GM23338 (cell line): ENCODE measurements around the gene REEP3.

Experiments used
- POLR2AphosphoS5 ChIP-seq: IDR thresholded peaks from 2 replicates; pipeline ENCODE4 v1.6.1; 2016; ENCODE audit warnings: antibody characterized with exemption, low read depth
- TF ChIP-seq, protein P1 (sequence below), 2 experiments: fragments of 200-600 bp in 1 of 2; sonication (generic) in 1 of 2; conservative IDR thresholded peaks; 2 replicates each; pipeline versions ENCODE4 v1.5.1 to v1.6.1; 2016 to 2017; ENCODE audit warnings: antibody characterized with exemption in 2 of 2, low read depth in 2 of 2, mild to moderate bottlenecking in 2 of 2, moderate library complexity in 1 of 2
- TF ChIP-seq, protein P2 (sequence below): IDR thresholded peaks from one replicate; pipeline ENCODE4 v1.6.1; 2018; ENCODE audit warnings: antibody characterized with exemption; ENCODE audit not compliant: unreplicated experiment

DNA sequence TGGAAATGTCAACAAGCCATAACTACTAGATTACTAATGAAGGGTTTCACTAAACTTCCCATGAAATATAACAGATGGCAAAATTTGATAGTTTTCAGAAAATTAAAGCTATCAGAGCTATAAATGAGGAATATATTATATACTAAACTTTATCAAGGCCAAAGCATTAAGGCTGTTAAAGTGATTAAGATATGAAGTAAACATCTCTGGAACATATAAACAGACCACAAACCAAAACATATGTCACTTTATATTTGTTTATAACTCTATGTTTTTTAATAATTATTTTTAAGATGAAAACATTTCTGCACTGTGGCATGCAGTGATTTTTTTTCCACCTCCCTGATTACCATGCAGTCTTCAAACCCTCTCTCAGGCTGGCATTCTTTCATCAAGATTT, 120.2 kb downstream of the REEP3 start:
- TF ChIP-seq, protein P1, sequence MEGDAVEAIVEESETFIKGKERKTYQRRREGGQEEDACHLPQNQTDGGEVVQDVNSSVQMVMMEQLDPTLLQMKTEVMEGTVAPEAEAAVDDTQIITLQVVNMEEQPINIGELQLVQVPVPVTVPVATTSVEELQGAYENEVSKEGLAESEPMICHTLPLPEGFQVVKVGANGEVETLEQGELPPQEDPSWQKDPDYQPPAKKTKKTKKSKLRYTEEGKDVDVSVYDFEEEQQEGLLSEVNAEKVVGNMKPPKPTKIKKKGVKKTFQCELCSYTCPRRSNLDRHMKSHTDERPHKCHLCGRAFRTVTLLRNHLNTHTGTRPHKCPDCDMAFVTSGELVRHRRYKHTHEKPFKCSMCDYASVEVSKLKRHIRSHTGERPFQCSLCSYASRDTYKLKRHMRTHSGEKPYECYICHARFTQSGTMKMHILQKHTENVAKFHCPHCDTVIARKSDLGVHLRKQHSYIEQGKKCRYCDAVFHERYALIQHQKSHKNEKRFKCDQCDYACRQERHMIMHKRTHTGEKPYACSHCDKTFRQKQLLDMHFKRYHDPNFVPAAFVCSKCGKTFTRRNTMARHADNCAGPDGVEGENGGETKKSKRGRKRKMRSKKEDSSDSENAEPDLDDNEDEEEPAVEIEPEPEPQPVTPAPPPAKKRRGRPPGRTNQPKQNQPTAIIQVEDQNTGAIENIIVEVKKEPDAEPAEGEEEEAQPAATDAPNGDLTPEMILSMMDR (conservative IDR thresholded peaks at IDR 0.05; ENCODE audit: low read depth in 2 of 2), result no peak
- TF ChIP-seq POLR2AphosphoS5, result no peak
- TF ChIP-seq, protein P2, sequence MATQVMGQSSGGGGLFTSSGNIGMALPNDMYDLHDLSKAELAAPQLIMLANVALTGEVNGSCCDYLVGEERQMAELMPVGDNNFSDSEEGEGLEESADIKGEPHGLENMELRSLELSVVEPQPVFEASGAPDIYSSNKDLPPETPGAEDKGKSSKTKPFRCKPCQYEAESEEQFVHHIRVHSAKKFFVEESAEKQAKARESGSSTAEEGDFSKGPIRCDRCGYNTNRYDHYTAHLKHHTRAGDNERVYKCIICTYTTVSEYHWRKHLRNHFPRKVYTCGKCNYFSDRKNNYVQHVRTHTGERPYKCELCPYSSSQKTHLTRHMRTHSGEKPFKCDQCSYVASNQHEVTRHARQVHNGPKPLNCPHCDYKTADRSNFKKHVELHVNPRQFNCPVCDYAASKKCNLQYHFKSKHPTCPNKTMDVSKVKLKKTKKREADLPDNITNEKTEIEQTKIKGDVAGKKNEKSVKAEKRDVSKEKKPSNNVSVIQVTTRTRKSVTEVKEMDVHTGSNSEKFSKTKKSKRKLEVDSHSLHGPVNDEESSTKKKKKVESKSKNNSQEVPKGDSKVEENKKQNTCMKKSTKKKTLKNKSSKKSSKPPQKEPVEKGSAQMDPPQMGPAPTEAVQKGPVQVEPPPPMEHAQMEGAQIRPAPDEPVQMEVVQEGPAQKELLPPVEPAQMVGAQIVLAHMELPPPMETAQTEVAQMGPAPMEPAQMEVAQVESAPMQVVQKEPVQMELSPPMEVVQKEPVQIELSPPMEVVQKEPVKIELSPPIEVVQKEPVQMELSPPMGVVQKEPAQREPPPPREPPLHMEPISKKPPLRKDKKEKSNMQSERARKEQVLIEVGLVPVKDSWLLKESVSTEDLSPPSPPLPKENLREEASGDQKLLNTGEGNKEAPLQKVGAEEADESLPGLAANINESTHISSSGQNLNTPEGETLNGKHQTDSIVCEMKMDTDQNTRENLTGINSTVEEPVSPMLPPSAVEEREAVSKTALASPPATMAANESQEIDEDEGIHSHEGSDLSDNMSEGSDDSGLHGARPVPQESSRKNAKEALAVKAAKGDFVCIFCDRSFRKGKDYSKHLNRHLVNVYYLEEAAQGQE, result no peak
